Gastrocnemius medialis (tissue), 4 donors: ENCODE measurements around the gene MAML3. TPM values are rescaled to one million over a fixed set of nuclear protein-coding genes. Genes with fewer than 3 reads are reported as not detected.

ENCODE experiments used
- ATAC-seq, 2 donors: fragments of 150-250 bp; one replicate each; pipeline ENCODE4 v1.9.1; 2016
- DNase-seq, 2 donors: peaks; one replicate each; pipeline ENCODE4 v3.0.0-alpha.2; 2019
- H3K27ac ChIP-seq, 4 donors: fragments of 200-600 bp; sonication (generic); 1 replicate in 1 of 4; 2 replicates in 3 of 4; pipeline ENCODE4 v1.5.1; 2016 to 2018; ENCODE audit warnings: mild to moderate bottlenecking in 2 of 4, moderate library complexity in 1 of 4
- H3K27me3 ChIP-seq, 3 donors: fragments of 200-600 bp; sonication (generic) in 2 of 3; 1 replicate in 1 of 3; 2 replicates in 2 of 3; pipeline versions ENCODE4 v1.5.1 to v1.6.0; 2016 to 2019; ENCODE audit warnings: mild to moderate bottlenecking in 1 of 3, moderate library complexity in 1 of 3
- H3K36me3 ChIP-seq, 2 donors: fragments of 200-600 bp; sonication (generic) in 1 of 2; one replicate each; pipeline ENCODE4 v1.5.1; 2017 to 2018
- H3K4me1 ChIP-seq, 2 donors: fragments of 200-600 bp; sonication (generic) in 1 of 2; one replicate each; pipeline ENCODE4 v1.5.1; 2016 to 2017; ENCODE audit warnings: mild to moderate bottlenecking in 2 of 2
- H3K4me3 ChIP-seq, 4 donors: fragments of 200-600 bp; sonication (generic) in 3 of 4; 1 replicate in 1 of 4; 2 replicates in 3 of 4; pipeline ENCODE4 v1.5.1; 2016 to 2019; ENCODE audit warnings: mild to moderate bottlenecking in 2 of 4
- H3K9me3 ChIP-seq, 3 donors: fragments of 200-600 bp; sonication (generic) in 2 of 3; 1 replicate in 1 of 3; 2 replicates in 2 of 3; pipeline ENCODE4 v1.5.1; 2016 to 2019
- CTCF ChIP-seq, 5 experiments: fragments of 450-650 bp in 3 of 5; fragments of 200-600 bp in 2 of 5; sonication (generic) in 2 of 5; IDR thresholded peaks in 4 of 5; conservative IDR thresholded peaks in 1 of 5; 1 replicate in 4 of 5; 2 replicates in 1 of 5; pipeline ENCODE4 v1.5.1; 2016 to 2019; ENCODE audit warnings: antibody characterized with exemption in 5 of 5, mild to moderate bottlenecking in 3 of 5, moderate library complexity in 3 of 5
- POLR2A ChIP-seq, 2 donors: fragments of 450-650 bp; IDR thresholded peaks; one replicate each; pipeline ENCODE4 v1.6.1; 2017; ENCODE audit warnings: antibody characterized with exemption in 2 of 2, mild to moderate bottlenecking in 2 of 2, moderate library complexity in 2 of 2
- in situ Hi-C, 4 donors: fragments of 200-750 bp; cut with MboI; loops; one replicate each; pipeline versions ENCODE4 v1.15.0 to v1.8.0; 2017; ENCODE audit warnings: low sequenced_read_pairs in 4 of 4
- intact Hi-C: fragments of 100-400 bp; cut with DNase I; formaldehyde crosslinking; loops from one replicate; pipeline ENCODE4 v1.15.1; 2023; ENCODE audit warnings: low total_unique reads
- total RNA-seq, 4 donors: library from RNA; depleted of rRNA; stranded (reverse); fragments of >200 nt; gene quantifications; one replicate each; pipeline versions ENCODE4 v1.1.0 to v1.2.3, GENCODE V29; 2016

The MAML3 gene
- total RNA-seq, 4 donors from 2014 or later, result 0.98 to 1.5 (median 1.4) TPM

GRCh38 chr4:140044337-140044902, 109.6 kb downstream of the MAML3 start:
- no peak for TF ChIP-seq POLR2A (IDR thresholded peaks at IDR 0.05)
- no peak for TF ChIP-seq CTCF (IDR thresholded peaks at IDR 0.05 in 4 of 5, conservative IDR thresholded peaks at IDR 0.05 in 1 of 5)
- Histone ChIP-seq H3K4me3 (no peak overlapping the region), H3K27me3 (no peaks in the 10 kb centered on the region), H3K36me3 (no peaks in the 10 kb centered on the region), H3K4me1 (peaks cover 24 to 26% of the 10 kb centered on the region in 2 donors), H3K9me3 (no peaks in the 10 kb centered on the region), H3K27ac (no peak overlapping the region)
- in situ Hi-C loops, result loop anchor here in 2 of 4 donors (10.0 kb wide), 2 partner anchors 210 to 310 kb away; no protein-coding TSS in a partner anchor
- ATAC-seq (no peak), DNase-seq (no peak)
- intact Hi-C loops, result loop anchor here (10.0 kb wide), 1 partner anchor 130 kb away; no protein-coding TSS in a partner anchor

GRCh38 chr4:140042634-140043033, 111.3 kb downstream of the MAML3 start:
- DNase-seq, result no peak
- intact Hi-C loops (loop anchor here (10.0 kb wide), 1 partner anchor 128 kb away; no protein-coding TSS in a partner anchor), in situ Hi-C loops (loop anchor here in 2 of 4 donors (10.0 kb wide), 2 partner anchors 212 to 308 kb away; no protein-coding TSS in a partner anchor)
- Histone ChIP-seq H3K36me3 (no peaks in the 10 kb centered on the region), H3K4me1 (peaks cover 10 to 12% of the 10 kb centered on the region in 2 donors), H3K9me3 (no peaks in the 10 kb centered on the region), H3K4me3 (no peak overlapping the region), H3K27ac (no peak overlapping the region), H3K27me3 (no peaks in the 10 kb centered on the region)
- no peak for ATAC-seq
- TF ChIP-seq POLR2A (IDR thresholded peaks at IDR 0.05) (no peak), CTCF (IDR thresholded peaks at IDR 0.05 in 4 of 5, conservative IDR thresholded peaks at IDR 0.05 in 1 of 5) (no peak)

GRCh38 chr4:140038031-140038533, 115.9 kb downstream of the MAML3 start:
- ATAC-seq (no peak), DNase-seq (no peak)
- intact Hi-C loops, result no loop called here
- Histone ChIP-seq H3K9me3 (no peaks in the 10 kb centered on the region), H3K4me1 (no peaks in the 10 kb centered on the region), H3K4me3 (no peak overlapping the region), H3K27ac (no peak overlapping the region), H3K36me3 (no peaks in the 10 kb centered on the region), H3K27me3 (no peaks in the 10 kb centered on the region)
- in situ Hi-C loops, result no loop called here
- no peak for TF ChIP-seq CTCF (IDR thresholded peaks at IDR 0.05 in 4 of 5, conservative IDR thresholded peaks at IDR 0.05 in 1 of 5)
- TF ChIP-seq POLR2A (IDR thresholded peaks at IDR 0.05), result no peak

- no peaks in the 10 kb centered on the region for H3K36me3 ChIP-seq
- H3K27me3 ChIP-seq, result no peaks in the 10 kb centered on the region
- in situ Hi-C loops (no loop called here), intact Hi-C loops (no loop called here)
- H3K4me3 ChIP-seq, result no peak overlapping the region
- ATAC-seq (no peak), DNase-seq (no peak)
- TF ChIP-seq CTCF (IDR thresholded peaks at IDR 0.05 in 4 of 5, conservative IDR thresholded peaks at IDR 0.05 in 1 of 5) (no peak), POLR2A (IDR thresholded peaks at IDR 0.05) (no peak)
- H3K4me1 ChIP-seq, result no peaks in the 10 kb centered on the region
- no peaks in the 10 kb centered on the region for H3K9me3 ChIP-seq
- H3K27ac ChIP-seq, result no peak overlapping the region
Observed at GRCh38 chr4:140037353-140038030, 116.5 kb downstream of the MAML3 start.
